Thoracic aorta (tissue), 2 donors: ENCODE data around the gene EPHA8. TPM values are rescaled to one million over a fixed set of nuclear protein-coding genes. Genes with fewer than 3 reads are reported as not detected.

Source experiments
- ATAC-seq: fragments of 150-250 bp; one replicate; pipeline ENCODE4 v1.8.0; 2017; ENCODE audit warnings: low read depth; ENCODE audit not compliant: insufficient number of reproducible peaks, low FRiP score
- DNase-seq: peaks from one replicate; pipeline ENCODE4 v3.0.0-alpha.2; 2020; ENCODE audit warnings: low spot score
- H3K27ac ChIP-seq, 2 donors: fragments of 200-600 bp; sonication (generic); 1 replicate in 1 of 2; 2 replicates in 1 of 2; pipeline ENCODE4 v1.5.1; 2016; ENCODE audit warnings: mild to moderate bottlenecking in 2 of 2, moderate library complexity in 2 of 2
- H3K27me3 ChIP-seq: fragments of 200-600 bp; sonication (generic); replicated peaks from 2 replicates; pipeline ENCODE4 v1.6.0; 2016; ENCODE audit warnings: mild to moderate bottlenecking; ENCODE audit not compliant: insufficient read depth
- H3K36me3 ChIP-seq: fragments of 200-600 bp; sonication (generic); one replicate; pipeline ENCODE4 v1.5.1; 2016
- H3K4me1 ChIP-seq, 2 donors: fragments of 200-600 bp; sonication (generic); 1 replicate in 1 of 2; 2 replicates in 1 of 2; pipeline versions ENCODE4 v1.5.1 to v1.6.0; 2016; ENCODE audit warnings: low read depth in 2 of 2, mild to moderate bottlenecking in 1 of 2; ENCODE audit not compliant: control insufficient read depth in 1 of 2
- H3K4me3 ChIP-seq: fragments of 200-600 bp; sonication (generic); 2 replicates; pipeline ENCODE4 v1.5.1; 2016; ENCODE audit warnings: mild to moderate bottlenecking
- H3K9me3 ChIP-seq: fragments of 200-600 bp; sonication (generic); 2 replicates; pipeline ENCODE4 v1.5.1; 2016
- total RNA-seq, 2 donors: library from RNA; depleted of rRNA; stranded (reverse); fragments of >200 nt; gene quantifications; one replicate each; pipeline versions ENCODE4 v1.1.0 to v1.2.3, GENCODE V29; 2016
- TF ChIP-seq, protein P1 (sequence below): fragments of 200-600 bp; sonication (generic); IDR thresholded peaks from one replicate; pipeline ENCODE4 v1.5.1; 2019; ENCODE audit warnings: antibody characterized with exemption

Gene EPHA8
- total RNA-seq, 2 donors from 2014 or later: not detected

DNA sequence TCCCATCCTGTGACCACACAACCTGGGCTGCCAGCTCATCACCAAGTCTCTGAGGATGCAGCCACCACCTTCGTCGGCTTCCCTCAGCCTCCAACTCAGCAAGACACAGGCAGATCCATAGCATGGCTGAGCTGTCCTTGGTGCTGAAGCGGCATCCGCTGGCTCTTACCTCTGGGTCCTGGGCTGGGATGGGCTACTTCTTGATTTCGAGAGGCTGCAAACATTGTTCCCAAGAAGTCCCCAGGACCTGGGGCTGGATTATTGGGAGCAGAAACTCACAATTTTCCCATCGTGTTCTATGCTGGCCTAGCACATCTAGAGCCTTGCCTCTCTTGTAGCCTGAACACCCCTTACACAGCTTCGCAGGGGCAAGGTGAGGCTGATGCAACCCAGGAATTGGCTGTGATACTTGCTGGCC lies 48.2 kb downstream of the EPHA8 start:
- no peaks in the 10 kb centered on the region for H3K9me3 ChIP-seq
- H3K27me3 ChIP-seq: no peaks in the 10 kb centered on the region
- H3K4me3 ChIP-seq: no peak overlapping the region
- no peak overlapping the region for H3K27ac ChIP-seq
- ATAC-seq: no peak
- TF ChIP-seq, protein P1, sequence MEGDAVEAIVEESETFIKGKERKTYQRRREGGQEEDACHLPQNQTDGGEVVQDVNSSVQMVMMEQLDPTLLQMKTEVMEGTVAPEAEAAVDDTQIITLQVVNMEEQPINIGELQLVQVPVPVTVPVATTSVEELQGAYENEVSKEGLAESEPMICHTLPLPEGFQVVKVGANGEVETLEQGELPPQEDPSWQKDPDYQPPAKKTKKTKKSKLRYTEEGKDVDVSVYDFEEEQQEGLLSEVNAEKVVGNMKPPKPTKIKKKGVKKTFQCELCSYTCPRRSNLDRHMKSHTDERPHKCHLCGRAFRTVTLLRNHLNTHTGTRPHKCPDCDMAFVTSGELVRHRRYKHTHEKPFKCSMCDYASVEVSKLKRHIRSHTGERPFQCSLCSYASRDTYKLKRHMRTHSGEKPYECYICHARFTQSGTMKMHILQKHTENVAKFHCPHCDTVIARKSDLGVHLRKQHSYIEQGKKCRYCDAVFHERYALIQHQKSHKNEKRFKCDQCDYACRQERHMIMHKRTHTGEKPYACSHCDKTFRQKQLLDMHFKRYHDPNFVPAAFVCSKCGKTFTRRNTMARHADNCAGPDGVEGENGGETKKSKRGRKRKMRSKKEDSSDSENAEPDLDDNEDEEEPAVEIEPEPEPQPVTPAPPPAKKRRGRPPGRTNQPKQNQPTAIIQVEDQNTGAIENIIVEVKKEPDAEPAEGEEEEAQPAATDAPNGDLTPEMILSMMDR: no peak
- no peaks in the 10 kb centered on the region for H3K4me1 ChIP-seq
- H3K36me3 ChIP-seq: no peaks in the 10 kb centered on the region
- DNase-seq: no peak

DNA sequence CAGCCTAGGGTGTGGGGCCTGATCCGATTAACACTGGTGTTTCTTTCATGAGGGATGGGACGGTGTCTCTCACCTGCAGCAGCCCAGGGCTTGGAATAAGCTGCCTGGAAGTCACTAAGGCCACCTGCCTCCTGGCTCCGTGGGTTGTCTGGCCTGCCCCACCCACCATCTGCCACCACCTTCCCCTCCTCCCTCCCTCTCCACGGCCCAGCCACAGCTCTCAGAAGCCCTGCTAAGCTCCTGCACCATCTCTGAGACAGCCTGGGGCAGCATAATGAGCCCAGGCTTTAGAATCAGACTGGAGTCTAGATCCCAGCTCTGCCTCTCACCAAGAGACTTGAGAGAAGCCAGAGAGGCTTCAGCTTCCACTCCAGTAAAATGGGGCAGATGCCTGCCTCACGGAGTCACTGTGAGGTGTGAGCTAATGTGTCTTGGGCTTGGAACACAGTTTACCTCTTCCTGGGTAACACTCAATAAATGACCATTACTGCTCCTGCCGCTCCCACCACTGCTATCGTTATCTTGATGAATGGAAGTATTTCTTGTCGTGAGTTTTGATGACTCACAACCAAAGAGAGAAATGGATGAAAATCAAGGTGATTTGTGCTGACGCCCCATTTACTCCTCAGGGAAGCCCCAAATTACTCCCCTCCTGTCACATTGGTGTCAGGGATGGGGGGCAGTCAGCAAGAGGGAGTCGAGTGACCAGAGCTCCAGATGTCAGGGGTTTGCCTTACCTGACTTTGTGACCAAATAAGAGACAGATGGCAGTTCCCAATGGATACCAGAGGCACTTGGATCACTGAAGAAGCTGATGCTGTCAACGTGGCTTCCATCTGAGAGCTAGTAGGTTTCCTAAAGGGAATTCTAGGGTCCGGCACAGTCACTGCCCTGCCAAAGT lies 49.6 kb downstream of the EPHA8 start:
- TF ChIP-seq, protein P1: no peak
- H3K27me3 ChIP-seq: no peaks in the 10 kb centered on the region
- no peak for DNase-seq
- H3K4me3 ChIP-seq: no peak overlapping the region
- H3K36me3 ChIP-seq: no peaks in the 10 kb centered on the region
- H3K4me1 ChIP-seq: no peaks in the 10 kb centered on the region
- no peak for ATAC-seq
- no peaks in the 10 kb centered on the region for H3K9me3 ChIP-seq
- H3K27ac ChIP-seq: no peak overlapping the region

DNA sequence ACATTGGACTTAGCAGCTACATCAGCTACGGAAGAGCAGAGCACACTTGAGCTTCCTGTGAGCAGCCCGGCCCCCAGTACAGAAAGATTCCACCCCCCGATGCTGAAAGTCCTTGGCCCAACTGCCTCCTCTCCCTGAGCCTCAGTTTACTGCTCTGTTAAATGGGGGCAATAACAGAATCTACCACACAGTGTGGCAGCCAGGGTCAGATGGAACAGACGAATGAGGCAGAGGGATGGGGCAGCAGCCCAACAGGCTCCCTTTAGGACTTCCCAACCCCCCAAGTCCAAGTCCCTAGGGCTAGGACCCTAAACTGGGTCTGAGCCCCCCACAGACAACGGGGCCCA lies 50.3 kb downstream of the EPHA8 start:
- Histone ChIP-seq H3K9me3 (no peaks in the 10 kb centered on the region), H3K27me3 (no peaks in the 10 kb centered on the region), H3K4me3 (no peak overlapping the region), H3K4me1 (no peaks in the 10 kb centered on the region), H3K36me3 (no peaks in the 10 kb centered on the region), H3K27ac (no peak overlapping the region)
- TF ChIP-seq, protein P1: no peak
- DNase-seq (no peak), ATAC-seq (no peak)

DNA sequence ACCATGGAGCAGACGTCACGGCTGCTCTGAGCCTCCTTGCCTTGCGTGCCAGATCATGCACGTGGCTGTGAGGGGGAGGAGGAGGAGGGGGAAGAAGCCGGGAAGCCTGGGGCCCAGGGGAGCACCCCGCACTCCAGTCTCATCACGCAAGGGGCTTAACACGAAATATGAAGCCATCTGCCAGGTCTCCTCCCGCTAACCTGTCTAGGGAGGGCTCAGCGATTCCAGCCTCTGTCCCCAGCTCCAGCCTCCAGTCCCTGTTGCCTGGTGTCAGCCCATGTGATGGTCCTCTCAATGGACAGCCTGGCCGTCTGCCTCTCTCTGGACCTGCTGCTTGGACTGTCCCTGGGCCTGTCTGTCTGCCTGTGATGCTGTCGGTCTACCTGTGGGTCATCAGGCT lies 50.7 kb downstream of the EPHA8 start:
- no peak overlapping the region for H3K4me3 ChIP-seq
- ATAC-seq (no peak), DNase-seq (no peak)
- no peaks in the 10 kb centered on the region for H3K9me3 ChIP-seq
- TF ChIP-seq, protein P1: no peak
- H3K27me3 ChIP-seq: no peaks in the 10 kb centered on the region
- no peaks in the 10 kb centered on the region for H3K36me3 ChIP-seq
- H3K27ac ChIP-seq: no peak overlapping the region
- H3K4me1 ChIP-seq: no peaks in the 10 kb centered on the region

DNA sequence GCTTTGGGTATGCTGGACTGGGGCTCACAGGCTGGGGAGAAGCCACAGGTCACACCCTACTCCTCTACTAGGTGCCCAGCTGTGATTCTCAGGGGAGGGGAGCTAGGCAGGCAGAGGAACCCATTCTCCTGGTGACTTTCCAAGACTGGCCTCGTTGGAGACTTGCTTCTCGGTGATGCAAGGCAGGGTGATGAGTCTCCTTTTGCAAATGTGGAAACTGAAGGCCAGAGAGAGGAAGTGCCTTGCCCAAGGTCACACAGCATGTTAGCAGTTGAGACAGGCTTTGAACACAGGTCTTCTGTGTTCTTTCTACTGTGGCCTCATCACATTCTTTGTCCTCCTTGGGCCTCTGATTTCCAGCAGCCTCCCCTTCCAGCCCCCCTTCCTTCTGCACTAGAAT lies 52.6 kb downstream of the EPHA8 start:
- Histone ChIP-seq H3K9me3 (no peaks in the 10 kb centered on the region), H3K36me3 (no peaks in the 10 kb centered on the region), H3K27ac (no peak overlapping the region), H3K4me1 (no peaks in the 10 kb centered on the region), H3K27me3 (no peaks in the 10 kb centered on the region), H3K4me3 (no peak overlapping the region)
- ATAC-seq (no peak), DNase-seq (no peak)
- TF ChIP-seq, protein P1: no peak
